Measurements from ENCODE around the gene KIF26A. TPM values are rescaled to one million over a fixed set of nuclear protein-coding genes. Genes with fewer than 3 reads are reported as not detected.

Gene KIF26A
- total and polyA plus RNA-seq, 2 of the 4 experiments (the other 2 are of a cell fraction), result not detected

DNA sequence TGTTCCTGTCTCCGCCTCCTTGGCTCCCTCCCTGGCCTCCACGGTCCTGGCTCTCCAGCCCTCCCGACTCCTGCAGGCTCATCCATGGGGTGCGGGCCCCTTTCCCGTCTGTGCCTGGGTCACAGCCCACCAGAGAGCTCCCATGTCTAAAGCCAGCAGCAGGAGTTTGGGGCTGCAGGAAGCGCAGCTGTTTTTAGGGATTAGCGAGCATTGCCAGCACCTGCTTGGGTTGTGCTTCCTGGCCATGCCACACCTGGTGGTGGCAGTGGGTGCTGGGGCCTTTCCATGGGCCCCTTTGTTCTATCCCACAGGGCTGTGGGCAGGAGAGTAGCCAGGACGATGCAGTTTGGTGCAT is 64.7 kb downstream of the KIF26A start:
- H3K9ac ChIP-seq (ENCODE audit: low read depth, low read length), result no peak overlapping the region
- POLR2A ChIA-PET (ENCODE audit: unreplicated experiment), result no interaction called here
- H3K23ac ChIP-seq (ENCODE audit: low read depth, low read length), result no peak overlapping the region
- no peak for TF ChIP-seq MXI1 (IDR thresholded peaks at IDR 0.05; ENCODE audit: borderline replicate concordance, low read depth, low read length)
- no peak for TF ChIP-seq FOS (IDR thresholded peaks at IDR 0.05; ENCODE audit: low read depth, low read length)
- TF ChIP-seq, protein P1, sequence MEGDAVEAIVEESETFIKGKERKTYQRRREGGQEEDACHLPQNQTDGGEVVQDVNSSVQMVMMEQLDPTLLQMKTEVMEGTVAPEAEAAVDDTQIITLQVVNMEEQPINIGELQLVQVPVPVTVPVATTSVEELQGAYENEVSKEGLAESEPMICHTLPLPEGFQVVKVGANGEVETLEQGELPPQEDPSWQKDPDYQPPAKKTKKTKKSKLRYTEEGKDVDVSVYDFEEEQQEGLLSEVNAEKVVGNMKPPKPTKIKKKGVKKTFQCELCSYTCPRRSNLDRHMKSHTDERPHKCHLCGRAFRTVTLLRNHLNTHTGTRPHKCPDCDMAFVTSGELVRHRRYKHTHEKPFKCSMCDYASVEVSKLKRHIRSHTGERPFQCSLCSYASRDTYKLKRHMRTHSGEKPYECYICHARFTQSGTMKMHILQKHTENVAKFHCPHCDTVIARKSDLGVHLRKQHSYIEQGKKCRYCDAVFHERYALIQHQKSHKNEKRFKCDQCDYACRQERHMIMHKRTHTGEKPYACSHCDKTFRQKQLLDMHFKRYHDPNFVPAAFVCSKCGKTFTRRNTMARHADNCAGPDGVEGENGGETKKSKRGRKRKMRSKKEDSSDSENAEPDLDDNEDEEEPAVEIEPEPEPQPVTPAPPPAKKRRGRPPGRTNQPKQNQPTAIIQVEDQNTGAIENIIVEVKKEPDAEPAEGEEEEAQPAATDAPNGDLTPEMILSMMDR (conservative IDR thresholded peaks at IDR 0.05; ENCODE audit: low read depth, low read length), result no peak
- TF ChIP-seq, protein P2, sequence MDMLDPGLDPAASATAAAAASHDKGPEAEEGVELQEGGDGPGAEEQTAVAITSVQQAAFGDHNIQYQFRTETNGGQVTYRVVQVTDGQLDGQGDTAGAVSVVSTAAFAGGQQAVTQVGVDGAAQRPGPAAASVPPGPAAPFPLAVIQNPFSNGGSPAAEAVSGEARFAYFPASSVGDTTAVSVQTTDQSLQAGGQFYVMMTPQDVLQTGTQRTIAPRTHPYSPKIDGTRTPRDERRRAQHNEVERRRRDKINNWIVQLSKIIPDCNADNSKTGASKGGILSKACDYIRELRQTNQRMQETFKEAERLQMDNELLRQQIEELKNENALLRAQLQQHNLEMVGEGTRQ (IDR thresholded peaks at IDR 0.05; ENCODE audit: low read depth, low read length), result no peak
- no peak for TF ChIP-seq POLR2A (IDR thresholded peaks at IDR 0.05; ENCODE audit: low read depth, low read length)
- TF ChIP-seq RAD21 (IDR thresholded peaks at IDR 0.05; ENCODE audit: low read length), result no peak
- TF ChIP-seq CEBPB (IDR thresholded peaks at IDR 0.05; ENCODE audit: low read depth, low read length), result no peak
- no peak for TF ChIP-seq RCOR1 (IDR thresholded peaks at IDR 0.05; ENCODE audit: insufficient replicate concordance, low read length)
- TF ChIP-seq, protein P3, sequence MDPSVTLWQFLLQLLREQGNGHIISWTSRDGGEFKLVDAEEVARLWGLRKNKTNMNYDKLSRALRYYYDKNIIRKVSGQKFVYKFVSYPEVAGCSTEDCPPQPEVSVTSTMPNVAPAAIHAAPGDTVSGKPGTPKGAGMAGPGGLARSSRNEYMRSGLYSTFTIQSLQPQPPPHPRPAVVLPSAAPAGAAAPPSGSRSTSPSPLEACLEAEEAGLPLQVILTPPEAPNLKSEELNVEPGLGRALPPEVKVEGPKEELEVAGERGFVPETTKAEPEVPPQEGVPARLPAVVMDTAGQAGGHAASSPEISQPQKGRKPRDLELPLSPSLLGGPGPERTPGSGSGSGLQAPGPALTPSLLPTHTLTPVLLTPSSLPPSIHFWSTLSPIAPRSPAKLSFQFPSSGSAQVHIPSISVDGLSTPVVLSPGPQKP (IDR thresholded peaks at IDR 0.05; ENCODE audit: borderline replicate concordance, low read depth, low read length), result no peak
- intact Hi-C loops (cut with micrococcal nuclease) (no loop called here), dilution Hi-C loops (cut with HindIII; ENCODE audit: low sequenced_read_pairs, unreplicated experiment) (no loop called here), in situ Hi-C loops (cut with MboI; ENCODE audit: low sequenced_read_pairs) (no loop called here)
- H3K4me2 ChIP-seq (ENCODE audit: low read depth, low read length), result no peak overlapping the region
- H3K36me3 ChIP-seq (ENCODE audit: control insufficient read depth, insufficient read depth, low read length), result no peaks in the 10 kb centered on the region
- H2BK5ac ChIP-seq (ENCODE audit: low read depth, low read length, poor library complexity, severe bottlenecking), result no peak overlapping the region
- H4K20me1 ChIP-seq (ENCODE audit: insufficient read depth, low read length), result no peaks in the 10 kb centered on the region
- no peak overlapping the region for H2AK9ac ChIP-seq (replicated peaks; ENCODE audit: low read depth, low read length, poor library complexity)
- H2BK20ac ChIP-seq (ENCODE audit: low read depth, low read length), result no peak overlapping the region
- H2AFZ ChIP-seq (replicated peaks; ENCODE audit: low read length, poor library complexity), result no peak overlapping the region
- no peak overlapping the region for H3K27ac ChIP-seq (ENCODE audit: insufficient read depth, low read length)
- BruUV-seq (replicated peaks), result no TSS peak
- H4K91ac ChIP-seq (ENCODE audit: insufficient read depth, low read depth, low read length), result no peak overlapping the region
- no peaks in the 10 kb centered on the region for H3K9me1 ChIP-seq (ENCODE audit: insufficient read depth, low read length)
- H3K9me3 ChIP-seq (ENCODE audit: control insufficient read depth, insufficient read depth, low read length), result peaks cover 65% of the 10 kb centered on the region
- no peak overlapping the region for H2BK15ac ChIP-seq (ENCODE audit: low read depth, low read length)
- H4K8ac ChIP-seq (ENCODE audit: low read depth in 2 of 2, low read length in 2 of 2), result no peak overlapping the region
- 35% methylated on average over 5 of the region's 8 CpGs; no CpG with 5 or more reads in 1 of the 2 experiments for WGBS, 2 experiments (ENCODE audit: extremely low coverage in 2 of 2, insufficient read length in 1 of 2)
- H3K56ac ChIP-seq (ENCODE audit: extremely low read depth, insufficient read depth, low read length), result no peak overlapping the region
- H2AK5ac ChIP-seq (ENCODE audit: low read depth, low read length), result no peak overlapping the region
- no peak overlapping the region for H3K14ac ChIP-seq (replicated peaks; ENCODE audit: low read depth, low read length)
- no peak overlapping the region for H2BK120ac ChIP-seq (ENCODE audit: low read depth, low read length)
- CTCF ChIA-PET, result no interaction called here
- H4K5ac ChIP-seq (ENCODE audit: low read depth, low read length), result no peak overlapping the region
- H3K79me1 ChIP-seq (ENCODE audit: low read depth in 1 of 2, low read length in 2 of 2), result no peaks in the 10 kb centered on the region
- ATAC-seq (ENCODE audit: low read depth) (no peak), DNase-seq (no peak)
- H3K4me3 ChIP-seq (ENCODE audit: insufficient read depth, low read depth, low read length), result no peak overlapping the region
- H3K27me3 ChIP-seq (ENCODE audit: control insufficient read depth, insufficient read depth, low read length), result no peaks in the 10 kb centered on the region
- H3K4ac ChIP-seq (ENCODE audit: low read depth, low read length), result no peak overlapping the region
- no peaks in the 10 kb centered on the region for H3K4me1 ChIP-seq (ENCODE audit: control insufficient read depth, insufficient read depth, low read length)
- H3K18ac ChIP-seq (ENCODE audit: low read depth, low read length), result no peak overlapping the region

All from IMR-90 (cell line).